Effector memory CD4-positive, alpha-beta T cell (primary cell): ENCODE results near the gene UGT3A2.
"Not testable (repeated sequence)": the region's sequence is repeated elsewhere in the genome, so short reads cannot be mapped to it uniquely, and the experiment has no call there.

Experiments used
- DNase-seq, 3 donors: peaks; one replicate each; pipeline ENCODE4 v3.0.0-alpha.2; 2020
- H3K27ac ChIP-seq: 2 replicates; pipeline ENCODE4 v1.7.0; 2013; ENCODE audit warnings: mild to moderate bottlenecking, low read length, moderate library complexity; ENCODE audit not compliant: insufficient read depth, poor library complexity, severe bottlenecking
- H3K27me3 ChIP-seq: replicated peaks from 2 replicates; pipeline ENCODE4 v1.7.0; 2013; ENCODE audit warnings: mild to moderate bottlenecking, low read length; ENCODE audit not compliant: insufficient read depth, control insufficient read depth, poor library complexity, severe bottlenecking
- H3K36me3 ChIP-seq: 2 replicates; pipeline ENCODE4 v1.7.0; 2013; ENCODE audit warnings: mild to moderate bottlenecking, low read length, moderate library complexity; ENCODE audit not compliant: control insufficient read depth, insufficient read depth
- H3K4me1 ChIP-seq: 2 replicates; pipeline ENCODE4 v1.7.0; 2013; ENCODE audit warnings: low read length, mild to moderate bottlenecking; ENCODE audit not compliant: control insufficient read depth, insufficient read depth, poor library complexity, severe bottlenecking
- H3K4me3 ChIP-seq: 2 replicates; pipeline ENCODE4 v1.7.0; 2013; ENCODE audit warnings: low read length, low read depth, mild to moderate bottlenecking; ENCODE audit not compliant: insufficient read depth, poor library complexity, severe bottlenecking
- H3K9me3 ChIP-seq: 2 replicates; pipeline ENCODE4 v1.7.0; 2013; ENCODE audit warnings: mild to moderate bottlenecking, low read length, moderate library complexity; ENCODE audit not compliant: control insufficient read depth

Gene UGT3A2

DNA sequence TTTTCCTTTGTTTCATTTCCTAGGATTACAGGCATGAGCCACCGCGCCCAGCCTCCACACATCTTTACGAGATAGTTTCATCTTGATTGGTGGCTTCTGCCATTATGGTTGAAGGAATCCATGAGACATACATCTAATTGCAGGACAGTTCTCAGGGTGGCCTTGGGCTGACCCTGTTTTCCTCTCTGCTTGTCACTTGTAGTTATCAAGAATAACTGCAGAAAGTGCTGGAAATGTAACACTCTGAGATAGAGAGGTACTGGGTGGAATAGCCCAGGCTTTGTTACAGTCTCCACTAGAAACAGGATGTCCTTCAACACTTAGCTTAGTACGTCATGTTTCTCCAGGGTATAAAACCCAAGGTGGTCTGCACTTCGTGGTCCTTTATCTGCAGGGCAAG is 10.7 kb downstream of the UGT3A2 start:
- DNase-seq = no peak
- Histone ChIP-seq H3K4me1 (no peaks in the 10 kb centered on the region), H3K4me3 (no peak overlapping the region), H3K36me3 (no peaks in the 10 kb centered on the region), H3K9me3 (no peaks in the 10 kb centered on the region), H3K27ac (no peak overlapping the region), H3K27me3 (no peaks in the 10 kb centered on the region)

DNA sequence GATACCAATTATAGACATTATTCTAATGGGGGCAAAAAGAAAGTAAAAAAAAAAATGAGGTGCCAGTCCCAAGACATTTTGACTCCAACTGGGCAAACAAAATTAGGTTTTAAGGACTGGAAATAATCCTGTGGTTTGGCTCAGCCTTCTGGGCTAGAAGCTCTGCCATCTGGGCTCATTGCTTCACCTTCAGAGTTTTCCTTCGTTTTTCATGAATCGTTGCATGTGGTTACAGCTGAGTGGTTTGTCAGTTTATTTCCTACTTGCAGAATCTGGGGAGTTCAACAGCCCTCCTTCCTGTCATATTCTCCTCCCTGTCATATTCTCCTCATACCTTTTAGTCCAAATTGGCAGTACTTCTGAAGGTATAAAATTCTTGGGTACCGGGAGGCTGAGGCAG is 12.0 kb downstream of the UGT3A2 start:
- Histone ChIP-seq H3K36me3 (no peaks in the 10 kb centered on the region), H3K4me3 (no peak overlapping the region), H3K9me3 (no peaks in the 10 kb centered on the region), H3K4me1 (no peaks in the 10 kb centered on the region), H3K27me3 (no peaks in the 10 kb centered on the region), H3K27ac (no peak overlapping the region)
- no peak for DNase-seq

DNA sequence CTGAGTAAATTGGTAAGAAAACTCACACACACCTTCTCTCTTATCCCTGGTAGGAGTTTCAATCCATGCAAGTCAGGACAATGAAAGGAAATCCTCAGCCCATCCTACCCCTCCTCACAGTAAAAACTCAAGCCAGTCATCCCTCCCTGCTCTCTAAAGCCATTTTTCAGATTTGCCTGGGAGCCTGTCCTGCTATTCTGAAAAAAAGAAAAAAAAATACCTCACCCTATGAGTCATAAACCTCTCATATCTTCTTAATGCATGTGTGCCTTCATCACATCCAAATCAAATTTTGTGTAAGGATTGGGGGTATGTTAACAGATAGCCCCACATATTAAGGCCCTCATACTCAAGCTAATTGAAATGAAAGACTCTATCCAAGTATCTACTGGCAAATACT is 14.1 kb downstream of the UGT3A2 start:
- Histone ChIP-seq H3K27me3 (no peaks in the 10 kb centered on the region), H3K36me3 (no peaks in the 10 kb centered on the region), H3K9me3 (no peaks in the 10 kb centered on the region), H3K27ac (no peak overlapping the region), H3K4me1 (no peaks in the 10 kb centered on the region), H3K4me3 (no peak overlapping the region)
- DNase-seq = no peak

DNA sequence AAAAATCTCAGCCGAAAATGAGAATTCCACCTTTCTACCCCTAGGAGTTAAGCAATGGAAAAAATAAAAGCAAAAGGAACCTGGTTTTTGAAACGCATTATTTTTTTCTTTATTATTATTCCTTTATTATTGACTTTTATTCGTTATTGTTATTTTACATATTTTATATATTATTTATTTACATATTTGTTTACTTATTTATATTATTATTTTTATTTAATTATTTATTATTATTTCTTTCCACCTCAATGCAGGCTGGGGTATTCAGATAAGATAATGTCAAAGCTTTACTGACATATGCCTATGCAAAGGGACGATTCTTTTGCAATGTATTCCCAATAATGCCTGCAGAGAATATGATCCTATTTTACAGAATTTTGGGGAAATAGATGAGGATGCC is 16.7 kb downstream of the UGT3A2 start:
- no peaks in the 10 kb centered on the region for H3K4me1 ChIP-seq
- H3K9me3 ChIP-seq = no peaks in the 10 kb centered on the region
- no peak for DNase-seq
- no peak overlapping the region for H3K27ac ChIP-seq
- no peak overlapping the region for H3K4me3 ChIP-seq
- no peaks in the 10 kb centered on the region for H3K27me3 ChIP-seq
- no peaks in the 10 kb centered on the region for H3K36me3 ChIP-seq

DNA sequence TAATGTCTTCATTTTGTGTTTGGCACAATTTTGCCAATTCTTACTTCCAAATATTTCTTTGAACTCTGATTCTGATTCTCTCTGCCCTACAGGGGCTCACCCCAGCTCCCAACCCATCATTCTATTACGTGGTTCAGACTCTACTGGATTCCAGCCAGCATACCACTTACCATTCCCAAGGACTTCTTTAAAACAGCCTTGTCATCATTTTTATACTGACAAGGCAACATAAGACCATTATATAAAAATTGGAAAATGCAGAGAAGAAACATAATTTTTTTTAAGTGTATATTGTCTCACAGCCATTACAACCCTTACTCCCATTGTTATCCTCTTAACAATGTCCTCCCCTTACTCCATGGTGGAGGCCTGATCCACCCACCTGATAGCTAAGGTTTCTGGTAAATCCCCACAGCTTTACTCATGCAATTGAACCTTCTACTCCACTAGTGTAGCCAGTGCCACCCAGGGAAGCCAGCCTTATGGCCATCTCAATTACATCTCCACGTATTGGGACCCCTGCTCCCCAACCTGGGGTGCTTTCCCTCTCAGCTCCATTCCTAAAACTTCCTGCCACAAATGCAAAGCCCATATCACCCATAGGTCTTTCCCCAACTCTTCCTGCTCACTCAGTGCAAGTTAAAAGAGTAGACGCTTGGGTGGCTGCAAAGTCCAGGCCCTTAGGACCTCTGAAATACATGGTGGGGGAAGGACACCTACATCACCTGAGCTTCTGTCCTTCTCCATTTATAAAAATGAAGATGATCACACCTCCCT is 19.1 kb downstream of the UGT3A2 start:
- Histone ChIP-seq H3K4me3 (no peak overlapping the region), H3K27me3 (no peaks in the 10 kb centered on the region), H3K4me1 (no peaks in the 10 kb centered on the region), H3K27ac (no peak overlapping the region), H3K9me3 (no peaks in the 10 kb centered on the region), H3K36me3 (no peaks in the 10 kb centered on the region)
- DNase-seq = no peak

DNA sequence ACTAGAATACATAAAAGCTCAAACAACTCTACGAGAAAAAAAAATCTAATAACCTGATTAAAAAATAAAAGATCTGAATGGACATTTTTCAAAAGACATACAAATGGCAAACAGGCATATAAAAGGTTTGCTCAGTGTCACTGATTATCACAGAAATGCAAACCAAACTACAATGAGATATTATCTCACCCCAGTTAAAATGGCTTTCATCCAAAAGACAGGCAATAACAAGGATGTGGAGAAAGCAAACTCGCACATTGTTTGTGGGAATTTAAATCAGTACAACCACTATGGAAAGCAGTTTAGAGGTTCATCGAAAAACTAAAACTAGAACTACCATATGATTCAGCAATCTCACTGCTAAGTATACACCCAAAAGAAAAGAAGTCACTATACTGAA is 20.8 kb downstream of the UGT3A2 start:
- no peaks in the 10 kb centered on the region for H3K9me3 ChIP-seq
- no peaks in the 10 kb centered on the region for H3K27me3 ChIP-seq
- DNase-seq = no peak
- no peak overlapping the region for H3K27ac ChIP-seq
- no peaks in the 10 kb centered on the region for H3K36me3 ChIP-seq
- no peaks in the 10 kb centered on the region for H3K4me1 ChIP-seq
- no peak overlapping the region for H3K4me3 ChIP-seq

DNA sequence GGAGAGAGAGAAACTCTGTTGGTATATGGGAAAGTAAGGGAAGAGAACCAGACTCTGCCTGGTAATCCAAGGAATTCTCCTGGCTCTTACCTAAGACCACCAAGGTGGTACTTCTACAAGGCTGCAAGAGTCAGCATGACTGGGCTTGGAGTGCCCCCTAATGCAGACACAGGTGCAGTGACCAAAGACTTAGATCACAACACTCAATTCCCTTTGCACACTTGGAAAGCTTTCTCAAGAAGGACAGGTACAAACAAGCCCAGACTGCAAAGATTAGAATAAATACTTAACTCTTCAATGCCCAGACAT is 25.2 kb downstream of the UGT3A2 start:
- Histone ChIP-seq H3K36me3 (no peaks in the 10 kb centered on the region), H3K27me3 (no peaks in the 10 kb centered on the region), H3K27ac (no peak overlapping the region), H3K4me3 (no peak overlapping the region), H3K9me3 (no peaks in the 10 kb centered on the region), H3K4me1 (no peaks in the 10 kb centered on the region)
- DNase-seq = no peak

DNA sequence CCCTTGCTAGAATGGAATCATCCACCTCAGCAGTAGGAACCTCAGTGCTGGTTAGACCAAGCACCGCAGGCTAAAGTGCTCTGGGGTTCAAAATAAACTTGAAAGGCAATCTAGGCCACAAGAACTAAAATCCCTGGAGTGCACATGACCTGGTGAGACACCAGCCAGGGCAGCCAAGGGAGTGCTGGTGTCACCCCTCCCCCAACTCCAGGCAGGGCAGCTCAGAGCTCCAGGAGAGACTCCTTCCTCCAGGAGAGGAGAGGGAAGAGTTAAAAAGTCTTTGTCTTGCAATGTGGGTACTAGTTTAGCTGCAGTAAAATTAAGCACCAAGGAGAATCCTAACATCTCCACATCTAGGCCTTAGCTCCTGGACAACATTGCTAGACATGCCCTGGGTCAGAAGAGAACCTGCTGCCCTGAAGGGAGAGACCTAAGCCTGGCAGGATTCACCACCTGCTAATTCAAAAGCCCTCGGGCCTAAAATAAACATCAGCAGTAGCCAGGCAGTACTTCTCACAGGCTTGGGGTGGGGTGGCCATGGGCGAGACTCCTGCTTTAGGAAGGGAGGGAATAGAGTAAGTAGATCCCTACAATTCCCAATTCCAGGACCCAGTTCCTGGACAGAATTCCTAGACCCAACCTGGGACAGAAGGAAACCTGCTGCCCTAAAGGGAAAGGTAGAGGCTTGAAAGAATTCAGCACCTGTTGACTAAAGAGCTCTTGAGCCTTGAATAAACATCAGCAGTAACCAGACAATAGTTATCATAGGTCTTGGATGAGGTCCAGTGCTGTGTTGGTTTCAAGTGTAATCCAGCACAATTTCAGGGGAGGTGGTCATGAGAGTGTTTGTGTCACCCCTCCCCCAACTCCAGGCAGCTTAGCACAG is 25.8 kb downstream of the UGT3A2 start:
- no peak for DNase-seq
- no peaks in the 10 kb centered on the region for H3K27me3 ChIP-seq

DNA sequence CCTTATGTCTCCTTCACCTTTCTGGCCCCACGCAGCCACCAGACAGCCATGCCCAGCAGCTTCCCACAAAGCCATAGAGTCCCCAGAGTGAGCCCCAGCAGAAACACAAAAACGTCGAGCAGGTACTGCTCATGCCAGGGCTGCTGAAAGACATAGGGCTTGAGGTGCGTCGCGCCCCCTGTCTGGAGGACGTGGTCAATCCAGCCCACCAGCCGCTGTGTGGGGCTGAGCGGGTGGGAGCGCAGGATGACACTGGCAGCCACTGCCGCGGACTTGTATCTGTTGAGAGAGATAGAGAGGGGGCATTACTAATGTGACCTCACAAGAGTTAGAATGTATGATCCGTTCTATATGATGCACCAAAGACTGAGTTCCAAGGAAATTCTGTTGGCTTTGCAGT is 31.0 kb downstream of the UGT3A2 start:
- H3K27ac ChIP-seq = no peak overlapping the region
- DNase-seq = no peak
- H3K4me3 ChIP-seq = no peak overlapping the region

More for the DNA sequence above, 25.8 kb downstream of the UGT3A2 start:
- no peaks in the 10 kb centered on the region for H3K36me3 ChIP-seq
- H3K4me3 ChIP-seq = no peak overlapping the region
- no peaks in the 10 kb centered on the region for H3K9me3 ChIP-seq
- H3K4me1 ChIP-seq = no peaks in the 10 kb centered on the region
- no peak overlapping the region for H3K27ac ChIP-seq

DNA sequence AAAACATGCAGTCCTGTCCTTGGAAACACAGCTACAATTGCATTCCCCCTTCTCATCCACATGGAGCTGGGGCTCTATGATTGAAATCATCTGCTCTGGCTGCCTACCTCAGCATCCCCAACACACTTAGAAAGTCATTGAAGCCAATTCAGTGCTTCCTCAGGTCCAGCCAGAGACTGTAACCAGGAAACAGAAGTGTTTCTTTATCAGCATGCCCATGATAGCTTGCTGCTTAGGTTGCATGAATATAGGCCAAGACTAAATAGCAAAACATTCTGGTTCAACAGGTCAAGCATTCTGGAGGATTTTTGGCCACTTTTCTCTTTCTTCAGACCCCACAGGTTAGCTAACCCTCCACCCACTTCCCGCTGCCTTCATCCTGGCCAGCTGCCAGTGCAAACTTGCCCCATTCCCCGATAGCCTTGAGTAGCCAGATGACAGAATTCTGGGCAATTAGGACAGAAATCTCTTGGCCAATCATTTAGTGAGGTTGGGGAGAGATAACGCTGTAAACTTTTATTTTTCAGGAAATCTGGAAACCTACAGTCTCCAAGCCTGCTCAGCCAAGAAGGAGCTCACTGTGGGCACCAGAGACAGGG is 32.0 kb downstream of the UGT3A2 start:
- not testable (repeated sequence) for H3K27me3 ChIP-seq, H3K4me3 ChIP-seq, H3K9me3 ChIP-seq, H3K4me1 ChIP-seq, DNase-seq, H3K36me3 ChIP-seq, H3K27ac ChIP-seq

More for the DNA sequence above, 31.0 kb downstream of the UGT3A2 start:
- Histone ChIP-seq H3K9me3 (no peaks in the 10 kb centered on the region), H3K27me3 (no peaks in the 10 kb centered on the region), H3K4me1 (no peaks in the 10 kb centered on the region), H3K36me3 (no peaks in the 10 kb centered on the region)
